GM23248 (cell line): Measurements from ENCODE around the gene ACIN1.

Experiments
- EZH2 ChIP-seq: fragments of 200-600 bp; sonication (generic); IDR thresholded peaks from 2 replicates; pipeline ENCODE4 v1.6.1; 2018; ENCODE audit warnings: antibody characterized with exemption, mild to moderate bottlenecking; ENCODE audit not compliant: insufficient read depth, poor library complexity, severe bottlenecking
- EZH2phosphoT487 ChIP-seq: fragments of 200-600 bp; sonication (generic); IDR thresholded peaks from 2 replicates; pipeline ENCODE4 v1.6.1; 2018; ENCODE audit warnings: antibody characterized with exemption, moderate library complexity, mild to moderate bottlenecking, low read depth; ENCODE audit not compliant: insufficient read depth

- no peak for TF ChIP-seq EZH2
- TF ChIP-seq EZH2phosphoT487 = no peak
These were observed 46.9 kb downstream of the ACIN1 start for GRCh38 chr14:23047751-23048693.
